ENCODE results near the gene CCNI. TPM values are rescaled to one million over a fixed set of nuclear protein-coding genes. Genes with fewer than 3 reads are reported as not detected.

The CCNI gene
- total and polyA plus RNA-seq, 8 donors: 257 to 389 (median 343) TPM

GRCh38 chr4:77015390-77015789 lies 60.4 kb downstream of the CCNI start:
- no peaks in the 10 kb centered on the region for H3K27me3 ChIP-seq
- H3K4me3 ChIP-seq: no peak overlapping the region
- no peaks in the 10 kb centered on the region for H3K9me3 ChIP-seq
- intact Hi-C loops (cut with DNase I): no loop called here
- ATAC-seq (no peak), DNase-seq (no peak)
- H3K27ac ChIP-seq: no peak overlapping the region
- H3K36me3 ChIP-seq: peaks cover 0 to 28% of the 10 kb centered on the region in 2 donors
- peaks cover 0 to 14% of the 10 kb centered on the region in 2 donors for H3K4me1 ChIP-seq
- TF ChIP-seq CTCF (IDR thresholded peaks at IDR 0.05): no peak

- no peak for ATAC-seq
- intact Hi-C loops (cut with DNase I): no loop called here
- no peaks in the 10 kb centered on the region for H3K27me3 ChIP-seq
Observed at GRCh38 chr4:77014256-77014655, 61.5 kb downstream of the CCNI start.

GRCh38 chr4:77012726-77013125 lies 63.1 kb downstream of the CCNI start:
- DNase-seq: peak in 1 of 4 donors; percentile 49
- TF ChIP-seq CTCF (IDR thresholded peaks at IDR 0.05): no peak
- Histone ChIP-seq H3K27me3 (no peaks in the 10 kb centered on the region), H3K36me3 (peaks cover 0 to 14% of the 10 kb centered on the region in 2 donors), H3K4me3 (no peak overlapping the region), H3K27ac (no peak overlapping the region), H3K9me3 (no peaks in the 10 kb centered on the region), H3K4me1 (peaks cover 9 to 37% of the 10 kb centered on the region in 2 donors)
- no peak for ATAC-seq
- intact Hi-C loops (cut with DNase I): no loop called here

More at GRCh38 chr4:77014256-77014655, 61.5 kb downstream of the CCNI start:
- no peak overlapping the region for H3K4me3 ChIP-seq
- H3K9me3 ChIP-seq: no peaks in the 10 kb centered on the region
- H3K4me1 ChIP-seq: peaks cover 0 to 23% of the 10 kb centered on the region in 2 donors
- peaks cover 0 to 20% of the 10 kb centered on the region in 2 donors for H3K36me3 ChIP-seq
- H3K27ac ChIP-seq: no peak overlapping the region
- no peak for TF ChIP-seq CTCF (IDR thresholded peaks at IDR 0.05)
- DNase-seq: no peak

GRCh38 chr4:77010841-77011354 lies 64.9 kb downstream of the CCNI start:
- no peaks in the 10 kb centered on the region for H3K9me3 ChIP-seq
- ATAC-seq (no peak), DNase-seq (no peak)
- peaks cover 18 to 50% of the 10 kb centered on the region in 2 donors for H3K4me1 ChIP-seq
- no peaks in the 10 kb centered on the region for H3K27me3 ChIP-seq
- intact Hi-C loops (cut with DNase I): no loop called here
- TF ChIP-seq CTCF (IDR thresholded peaks at IDR 0.05): no peak
- no peak overlapping the region for H3K27ac ChIP-seq
- peaks cover 0 to 12% of the 10 kb centered on the region in 2 donors for H3K36me3 ChIP-seq
- no peak overlapping the region for H3K4me3 ChIP-seq

GRCh38 chr4:77009511-77010115 lies 66.2 kb downstream of the CCNI start:
- TF ChIP-seq CTCF (IDR thresholded peaks at IDR 0.05): no peak
- H3K27ac ChIP-seq: no peak overlapping the region
- no peaks in the 10 kb centered on the region for H3K27me3 ChIP-seq
- H3K4me3 ChIP-seq: no peak overlapping the region
- intact Hi-C loops (cut with DNase I): no loop called here
- DNase-seq (no peak), ATAC-seq (no peak)
- H3K4me1 ChIP-seq: peaks cover 18 to 50% of the 10 kb centered on the region in 2 donors
- H3K36me3 ChIP-seq: no peaks in the 10 kb centered on the region
- H3K9me3 ChIP-seq: no peaks in the 10 kb centered on the region

All from left lung (tissue), 10 donors.